Liver (tissue), 9 donors: ENCODE data around the gene IREB2. TPM values are rescaled to one million over a fixed set of nuclear protein-coding genes. Genes with fewer than 3 reads are reported as not detected.

Experiments
- DNase-seq: peaks from one replicate; pipeline ENCODE4 v3.0.0-alpha.2; 2017; ENCODE audit warnings: low spot score
- H3K27ac ChIP-seq, 2 donors: one replicate each; pipeline ENCODE4 v1.7.0; 2013; ENCODE audit warnings: inconsistent platforms in 2 of 2, low read length in 2 of 2, control low read depth in 1 of 2, low read depth in 1 of 2, mild to moderate bottlenecking in 1 of 2
- H3K27me3 ChIP-seq, 4 donors: one replicate each; pipeline versions ENCODE4 v1.6.1 to v1.7.0; 2013; ENCODE audit warnings: low read length in 3 of 4, inconsistent platforms in 1 of 4, mild to moderate bottlenecking in 1 of 4, moderate library complexity in 1 of 4; ENCODE audit not compliant: control insufficient read depth in 4 of 4, insufficient read depth in 4 of 4
- H3K36me3 ChIP-seq, 4 donors: one replicate each; pipeline versions ENCODE4 v1.6.1 to v1.7.0; 2013; ENCODE audit warnings: low read length in 3 of 4, mild to moderate bottlenecking in 3 of 4, low read depth in 1 of 4, moderate library complexity in 1 of 4; ENCODE audit not compliant: control insufficient read depth in 4 of 4, insufficient read depth in 3 of 4
- H3K4me1 ChIP-seq, 4 donors: one replicate each; pipeline versions ENCODE4 v1.6.1 to v1.7.0; 2013; ENCODE audit warnings: low read length in 3 of 4, mild to moderate bottlenecking in 3 of 4, moderate library complexity in 1 of 4; ENCODE audit not compliant: control insufficient read depth in 4 of 4, insufficient read depth in 4 of 4
- H3K4me3 ChIP-seq, 3 donors: one replicate each; pipeline versions ENCODE4 v1.6.1 to v1.7.0; 2013; ENCODE audit warnings: low read length in 3 of 3, control low read depth in 1 of 3, low read depth in 1 of 3, mild to moderate bottlenecking in 1 of 3
- H3K9ac ChIP-seq, 2 donors: one replicate each; pipeline ENCODE4 v1.7.0; 2013; ENCODE audit warnings: low read length in 2 of 2, mild to moderate bottlenecking in 2 of 2, moderate library complexity in 2 of 2, control low read depth in 1 of 2, low read depth in 1 of 2
- H3K9me3 ChIP-seq, 4 donors: one replicate each; pipeline versions ENCODE4 v1.6.1 to v1.7.0; 2013; ENCODE audit warnings: low read length in 3 of 4; ENCODE audit not compliant: control insufficient read depth in 4 of 4
- ATF3 ChIP-seq: IDR thresholded peaks from 2 replicates; pipeline ENCODE4 v1.6.1; 2016; ENCODE audit warnings: antibody characterized with exemption
- EGR1 ChIP-seq, 2 donors: IDR thresholded peaks; 2 replicates each; pipeline ENCODE4 v1.6.1; 2016 to 2018; ENCODE audit warnings: antibody characterized with exemption in 2 of 2, low read depth in 2 of 2
- FOXA1 ChIP-seq: IDR thresholded peaks from 2 replicates; pipeline ENCODE4 v1.6.1; 2016; ENCODE audit warnings: antibody characterized with exemption
- FOXA2 ChIP-seq: IDR thresholded peaks from 2 replicates; pipeline ENCODE4 v1.6.1; 2016; ENCODE audit warnings: antibody characterized with exemption
- GABPA ChIP-seq, 2 donors: IDR thresholded peaks in 1 of 2; conservative IDR thresholded peaks in 1 of 2; 2 replicates each; pipeline ENCODE4 v1.6.1; 2016; ENCODE audit warnings: antibody characterized with exemption in 2 of 2, mild to moderate bottlenecking in 1 of 2, moderate library complexity in 1 of 2
- HNF4A ChIP-seq, 2 donors: conservative IDR thresholded peaks; 2 replicates each; pipeline ENCODE4 v1.6.1; 2016; ENCODE audit warnings: antibody characterized with exemption in 2 of 2, mild to moderate bottlenecking in 2 of 2
- HNF4G ChIP-seq: IDR thresholded peaks from 2 replicates; pipeline ENCODE4 v1.6.1; 2016; ENCODE audit warnings: antibody characterized with exemption
- JUND ChIP-seq, 2 donors: IDR thresholded peaks; 2 replicates each; pipeline ENCODE4 v1.6.1; 2016; ENCODE audit warnings: antibody characterized with exemption in 2 of 2
- NR2F2 ChIP-seq: IDR thresholded peaks from 2 replicates; pipeline ENCODE4 v1.6.1; 2016; ENCODE audit warnings: antibody characterized with exemption
- RAD21 ChIP-seq, 2 donors: IDR thresholded peaks; 2 replicates each; pipeline ENCODE4 v1.6.1; 2016; ENCODE audit warnings: antibody characterized with exemption in 2 of 2, mild to moderate bottlenecking in 2 of 2
- RXRA ChIP-seq, 2 donors: IDR thresholded peaks; 2 replicates each; pipeline ENCODE4 v1.6.1; 2017 to 2018; ENCODE audit warnings: antibody characterized with exemption in 2 of 2, mild to moderate bottlenecking in 1 of 2
- SP1 ChIP-seq: IDR thresholded peaks from 2 replicates; pipeline ENCODE4 v1.6.1; 2018; ENCODE audit warnings: antibody characterized with exemption, mild to moderate bottlenecking
- TAF1 ChIP-seq: conservative IDR thresholded peaks from 2 replicates; pipeline ENCODE4 v1.6.1; 2016; ENCODE audit warnings: antibody characterized with exemption, mild to moderate bottlenecking
- YY1 ChIP-seq: IDR thresholded peaks from 2 replicates; pipeline ENCODE4 v1.6.1; 2016; ENCODE audit warnings: antibody characterized with exemption, mild to moderate bottlenecking
- WGBS: extraction: QIAGEN DNeasy Blood & Tissue Kit; methylation state at CpG from one replicate; pipeline ENCODE4 v1.1.7; 2013; 5-methylcytosine and 5-hydroxymethylcytosine counted together
- polyA plus RNA-seq, 2 donors: library from polyadenylated mRNA; stranded (reverse) in 1 of 2; unstranded in 1 of 2; fragments of 200-250 nt in 1 of 2; fragments of >200 nt in 1 of 2; fragmentation: Nextera tagmentation in 1 of 2; extraction: Ambion mirVana in 1 of 2; gene quantifications; one replicate each; pipeline versions ENCODE4 v1.2.1 to v1.2.3, GENCODE V29; 2013 to 2015
- total RNA-seq, 2 donors: library from RNA; depleted of rRNA; stranded (reverse); fragments of >200 nt; gene quantifications; one replicate each; pipeline ENCODE4 v1.2.3, GENCODE V29; 2014
- TF ChIP-seq, protein P1 (sequence below): IDR thresholded peaks from 2 replicates; pipeline ENCODE4 v1.6.1; 2016; ENCODE audit warnings: antibody characterized with exemption
- TF ChIP-seq, protein P2 (sequence below): fragments of 150-350 bp; IDR thresholded peaks from 2 replicates; pipeline ENCODE4 v1.5.1; 2017; ENCODE audit warnings: improper control_type of control experiment, low read depth, low read length; ENCODE audit not compliant: missing input control
- TF ChIP-seq, protein P3 (sequence below): IDR thresholded peaks from 2 replicates; pipeline ENCODE4 v1.6.1; 2016; ENCODE audit warnings: antibody characterized with exemption
- TF ChIP-seq, protein P4 (sequence below): IDR thresholded peaks from 2 replicates; pipeline ENCODE4 v1.6.1; 2016; ENCODE audit warnings: antibody characterized with exemption, mild to moderate bottlenecking
- donor health status: healthy.
- donor health status: healthy.
- donor health status: healthy.
- donor health status: healthy.
- donor health status: healthy.

IREB2 gene
- total and polyA plus RNA-seq, 4 donors = 7.0 to 51.4 (median 17.0) TPM

DNA sequence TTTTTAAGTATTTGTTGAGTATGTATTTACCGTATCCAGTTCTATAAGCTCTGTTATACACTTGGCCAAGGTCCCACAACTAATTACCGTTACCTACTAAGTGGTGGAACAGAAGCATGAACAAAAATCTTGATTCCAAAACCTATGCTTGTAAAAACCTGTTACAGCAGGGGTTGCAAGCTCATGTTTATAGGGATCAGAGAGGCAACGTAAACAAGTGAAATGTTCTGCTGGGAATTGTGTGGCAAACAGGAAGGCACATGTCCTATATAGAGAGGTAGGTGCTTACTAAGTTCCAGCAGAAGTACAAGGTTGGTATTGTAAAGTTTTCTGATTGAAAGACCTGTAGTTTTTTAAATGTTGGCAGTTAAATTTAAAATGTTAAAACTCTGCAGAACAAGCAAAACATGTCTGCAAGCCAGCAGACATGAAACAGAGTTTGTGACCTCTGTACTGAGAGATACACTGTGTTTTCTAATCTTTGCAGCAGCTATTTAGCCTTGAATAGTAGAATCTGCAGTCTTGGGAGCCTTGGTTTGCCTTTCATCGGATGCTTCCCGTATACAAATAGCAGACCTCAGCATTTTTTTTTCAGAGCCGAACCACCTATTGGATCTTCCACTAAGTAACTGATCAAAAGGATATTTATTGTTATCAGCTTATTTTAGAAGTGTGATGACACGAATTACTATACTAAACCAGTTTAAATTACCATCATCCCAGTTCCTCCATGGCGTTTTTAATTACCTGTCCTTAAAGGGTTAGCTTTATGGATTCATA is 11.4 kb downstream of the IREB2 start:
- H3K9me3 ChIP-seq = no peaks in the 10 kb centered on the region
- peaks cover 0 to 29% (median 18%) of the 10 kb centered on the region in 4 donors for H3K4me1 ChIP-seq
- H3K27me3 ChIP-seq = no peaks in the 10 kb centered on the region
- H3K4me3 ChIP-seq = no peak overlapping the region
- H3K36me3 ChIP-seq = peaks cover 0 to 11% (median 6%) of the 10 kb centered on the region in 4 donors
- no peak overlapping the region for H3K27ac ChIP-seq
- no peak overlapping the region for H3K9ac ChIP-seq
- 50% methylated on average over 8 of the region's 8 CpGs for WGBS
- DNase-seq = no peak
- TF ChIP-seq, protein P1, sequence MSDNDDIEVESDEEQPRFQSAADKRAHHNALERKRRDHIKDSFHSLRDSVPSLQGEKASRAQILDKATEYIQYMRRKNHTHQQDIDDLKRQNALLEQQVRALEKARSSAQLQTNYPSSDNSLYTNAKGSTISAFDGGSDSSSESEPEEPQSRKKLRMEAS = no peak
- peak in 1 of 2 donors; percentile 8 for TF ChIP-seq RXRA (IDR thresholded peaks at IDR 0.05)
- TF ChIP-seq HNF4G = no peak
- TF ChIP-seq SP1 = no peak
- no peak for TF ChIP-seq HNF4A (conservative IDR thresholded peaks at IDR 0.05)
- no peak for TF ChIP-seq GABPA (IDR thresholded peaks at IDR 0.05 in 1 of 2, conservative IDR thresholded peaks at IDR 0.05 in 1 of 2)
- TF ChIP-seq YY1 = peak; percentile 37
- no peak for TF ChIP-seq EGR1 (IDR thresholded peaks at IDR 0.05; ENCODE audit: low read depth in 2 of 2)
- no peak for TF ChIP-seq ATF3
- TF ChIP-seq TAF1 = no peak
- TF ChIP-seq NR2F2 = peak; percentile 66
- TF ChIP-seq, protein P2, sequence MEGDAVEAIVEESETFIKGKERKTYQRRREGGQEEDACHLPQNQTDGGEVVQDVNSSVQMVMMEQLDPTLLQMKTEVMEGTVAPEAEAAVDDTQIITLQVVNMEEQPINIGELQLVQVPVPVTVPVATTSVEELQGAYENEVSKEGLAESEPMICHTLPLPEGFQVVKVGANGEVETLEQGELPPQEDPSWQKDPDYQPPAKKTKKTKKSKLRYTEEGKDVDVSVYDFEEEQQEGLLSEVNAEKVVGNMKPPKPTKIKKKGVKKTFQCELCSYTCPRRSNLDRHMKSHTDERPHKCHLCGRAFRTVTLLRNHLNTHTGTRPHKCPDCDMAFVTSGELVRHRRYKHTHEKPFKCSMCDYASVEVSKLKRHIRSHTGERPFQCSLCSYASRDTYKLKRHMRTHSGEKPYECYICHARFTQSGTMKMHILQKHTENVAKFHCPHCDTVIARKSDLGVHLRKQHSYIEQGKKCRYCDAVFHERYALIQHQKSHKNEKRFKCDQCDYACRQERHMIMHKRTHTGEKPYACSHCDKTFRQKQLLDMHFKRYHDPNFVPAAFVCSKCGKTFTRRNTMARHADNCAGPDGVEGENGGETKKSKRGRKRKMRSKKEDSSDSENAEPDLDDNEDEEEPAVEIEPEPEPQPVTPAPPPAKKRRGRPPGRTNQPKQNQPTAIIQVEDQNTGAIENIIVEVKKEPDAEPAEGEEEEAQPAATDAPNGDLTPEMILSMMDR = no peak
- TF ChIP-seq JUND (IDR thresholded peaks at IDR 0.05) = no peak
- TF ChIP-seq FOXA1 = no peak
- TF ChIP-seq, protein P3, sequence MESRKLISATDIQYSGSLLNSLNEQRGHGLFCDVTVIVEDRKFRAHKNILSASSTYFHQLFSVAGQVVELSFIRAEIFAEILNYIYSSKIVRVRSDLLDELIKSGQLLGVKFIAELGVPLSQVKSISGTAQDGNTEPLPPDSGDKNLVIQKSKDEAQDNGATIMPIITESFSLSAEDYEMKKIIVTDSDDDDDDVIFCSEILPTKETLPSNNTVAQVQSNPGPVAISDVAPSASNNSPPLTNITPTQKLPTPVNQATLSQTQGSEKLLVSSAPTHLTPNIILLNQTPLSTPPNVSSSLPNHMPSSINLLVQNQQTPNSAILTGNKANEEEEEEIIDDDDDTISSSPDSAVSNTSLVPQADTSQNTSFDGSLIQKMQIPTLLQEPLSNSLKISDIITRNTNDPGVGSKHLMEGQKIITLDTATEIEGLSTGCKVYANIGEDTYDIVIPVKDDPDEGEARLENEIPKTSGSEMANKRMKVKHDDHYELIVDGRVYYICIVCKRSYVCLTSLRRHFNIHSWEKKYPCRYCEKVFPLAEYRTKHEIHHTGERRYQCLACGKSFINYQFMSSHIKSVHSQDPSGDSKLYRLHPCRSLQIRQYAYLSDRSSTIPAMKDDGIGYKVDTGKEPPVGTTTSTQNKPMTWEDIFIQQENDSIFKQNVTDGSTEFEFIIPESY = no peak
- TF ChIP-seq RAD21 (IDR thresholded peaks at IDR 0.05) = no peak
- TF ChIP-seq FOXA2 = no peak

GRCh38 chr15:78450285-78450858 is 12.4 kb downstream of the IREB2 start:
- no peak overlapping the region for H3K27ac ChIP-seq
- H3K4me1 ChIP-seq = peaks cover 0 to 32% (median 18%) of the 10 kb centered on the region in 4 donors
- 86% methylated on average over 5 of the region's 5 CpGs for WGBS
- H3K9ac ChIP-seq = no peak overlapping the region
- no peak for DNase-seq
- H3K9me3 ChIP-seq = no peaks in the 10 kb centered on the region
- H3K27me3 ChIP-seq = no peaks in the 10 kb centered on the region
- peaks cover 0 to 11% (median 5%) of the 10 kb centered on the region in 4 donors for H3K36me3 ChIP-seq
- H3K4me3 ChIP-seq = no peak overlapping the region
- TF ChIP-seq FOXA1 (no peak), RXRA (IDR thresholded peaks at IDR 0.05) (no peak), NR2F2 (no peak), HNF4G (no peak), YY1 (no peak)
- TF ChIP-seq, protein P3 = no peak
- TF ChIP-seq, protein P4, sequence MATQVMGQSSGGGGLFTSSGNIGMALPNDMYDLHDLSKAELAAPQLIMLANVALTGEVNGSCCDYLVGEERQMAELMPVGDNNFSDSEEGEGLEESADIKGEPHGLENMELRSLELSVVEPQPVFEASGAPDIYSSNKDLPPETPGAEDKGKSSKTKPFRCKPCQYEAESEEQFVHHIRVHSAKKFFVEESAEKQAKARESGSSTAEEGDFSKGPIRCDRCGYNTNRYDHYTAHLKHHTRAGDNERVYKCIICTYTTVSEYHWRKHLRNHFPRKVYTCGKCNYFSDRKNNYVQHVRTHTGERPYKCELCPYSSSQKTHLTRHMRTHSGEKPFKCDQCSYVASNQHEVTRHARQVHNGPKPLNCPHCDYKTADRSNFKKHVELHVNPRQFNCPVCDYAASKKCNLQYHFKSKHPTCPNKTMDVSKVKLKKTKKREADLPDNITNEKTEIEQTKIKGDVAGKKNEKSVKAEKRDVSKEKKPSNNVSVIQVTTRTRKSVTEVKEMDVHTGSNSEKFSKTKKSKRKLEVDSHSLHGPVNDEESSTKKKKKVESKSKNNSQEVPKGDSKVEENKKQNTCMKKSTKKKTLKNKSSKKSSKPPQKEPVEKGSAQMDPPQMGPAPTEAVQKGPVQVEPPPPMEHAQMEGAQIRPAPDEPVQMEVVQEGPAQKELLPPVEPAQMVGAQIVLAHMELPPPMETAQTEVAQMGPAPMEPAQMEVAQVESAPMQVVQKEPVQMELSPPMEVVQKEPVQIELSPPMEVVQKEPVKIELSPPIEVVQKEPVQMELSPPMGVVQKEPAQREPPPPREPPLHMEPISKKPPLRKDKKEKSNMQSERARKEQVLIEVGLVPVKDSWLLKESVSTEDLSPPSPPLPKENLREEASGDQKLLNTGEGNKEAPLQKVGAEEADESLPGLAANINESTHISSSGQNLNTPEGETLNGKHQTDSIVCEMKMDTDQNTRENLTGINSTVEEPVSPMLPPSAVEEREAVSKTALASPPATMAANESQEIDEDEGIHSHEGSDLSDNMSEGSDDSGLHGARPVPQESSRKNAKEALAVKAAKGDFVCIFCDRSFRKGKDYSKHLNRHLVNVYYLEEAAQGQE = no peak
- TF ChIP-seq, protein P2 = no peak
- TF ChIP-seq, protein P1 = no peak
